H9 (cell line): Measurements from ENCODE around the gene MARCHF3. TPM values are rescaled to one million over a fixed set of nuclear protein-coding genes. Genes with fewer than 3 reads are reported as not detected.

Experiments
- DNase-seq: peaks from one replicate; pipeline ENCODE4 v3.0.0-alpha.2; 2017
- H2AFZ ChIP-seq: one replicate; pipeline ENCODE4 v1.6.1; 2013; ENCODE audit warnings: mild to moderate bottlenecking, low read length, control low read depth, moderate library complexity
- H2AK5ac ChIP-seq: 2 replicates; pipeline ENCODE4 v1.6.1; 2013; ENCODE audit warnings: low read length, control low read depth, mixed read lengths; ENCODE audit not compliant: insufficient read length
- H2BK120ac ChIP-seq: one replicate; pipeline ENCODE4 v1.6.1; 2013; ENCODE audit warnings: low read depth, mild to moderate bottlenecking, low read length, control low read depth, inconsistent platforms; ENCODE audit not compliant: poor library complexity, severe bottlenecking
- H2BK12ac ChIP-seq: 2 replicates; pipeline ENCODE4 v1.6.1; 2013; ENCODE audit warnings: low read length, control low read depth, mixed read lengths, low read depth; ENCODE audit not compliant: insufficient read length
- H2BK15ac ChIP-seq: 2 replicates; pipeline ENCODE4 v1.6.1; 2013; ENCODE audit warnings: low read depth, low read length, control low read depth
- H2BK20ac ChIP-seq: one replicate; pipeline ENCODE4 v1.6.1; 2013; ENCODE audit warnings: low read depth, mild to moderate bottlenecking, low read length, control low read depth, inconsistent platforms; ENCODE audit not compliant: poor library complexity, severe bottlenecking
- H2BK5ac ChIP-seq: 2 replicates; pipeline ENCODE4 v1.6.1; 2013; ENCODE audit warnings: low read length, control low read depth, mixed read lengths; ENCODE audit not compliant: insufficient read length
- H3K14ac ChIP-seq: 2 replicates; pipeline ENCODE4 v1.6.1; 2013; ENCODE audit warnings: low read length, control low read depth; ENCODE audit not compliant: insufficient read depth
- H3K18ac ChIP-seq: 2 replicates; pipeline ENCODE4 v1.6.1; 2013; ENCODE audit warnings: low read depth, mild to moderate bottlenecking, mixed read lengths, low read length, control low read depth; ENCODE audit not compliant: insufficient read length
- H3K23ac ChIP-seq: 2 replicates; pipeline ENCODE4 v1.6.1; 2013; ENCODE audit warnings: low read length, control low read depth, mixed read lengths, low read depth; ENCODE audit not compliant: insufficient read length
- H3K23me2 ChIP-seq: 2 replicates; pipeline ENCODE4 v1.6.1; 2013; ENCODE audit warnings: low read depth, mild to moderate bottlenecking, mixed read lengths, low read length, control low read depth; ENCODE audit not compliant: insufficient read length, poor library complexity, severe bottlenecking
- H3K27ac ChIP-seq: 2 replicates; pipeline ENCODE4 v1.5.1; 2013; ENCODE audit warnings: low read length, control low read depth, mixed read lengths, low read depth; ENCODE audit not compliant: insufficient read length
- H3K27me3 ChIP-seq: 2 replicates; pipeline ENCODE4 v1.6.1; 2013; ENCODE audit warnings: low read length, control low read depth, inconsistent platforms; ENCODE audit not compliant: insufficient read depth
- H3K4ac ChIP-seq: 2 replicates; pipeline ENCODE4 v1.6.1; 2013; ENCODE audit warnings: low read depth, mild to moderate bottlenecking, control low read depth, inconsistent platforms, low read length, moderate library complexity
- H3K4me1 ChIP-seq: 2 replicates; pipeline ENCODE4 v1.6.1; 2013; ENCODE audit warnings: low read length, control low read depth, inconsistent platforms; ENCODE audit not compliant: insufficient read depth
- H3K4me2 ChIP-seq: 2 replicates; pipeline ENCODE4 v1.6.1; 2013; ENCODE audit warnings: low read length, control low read depth, mixed read lengths; ENCODE audit not compliant: insufficient read length, insufficient read depth
- H3K56ac ChIP-seq: 2 replicates; pipeline ENCODE4 v1.6.1; 2013; ENCODE audit warnings: low read depth, mild to moderate bottlenecking, mixed read lengths, low read length, control low read depth; ENCODE audit not compliant: insufficient read length
- H3K79me1 ChIP-seq: 2 replicates; pipeline ENCODE4 v1.6.1; 2013; ENCODE audit warnings: low read depth, mild to moderate bottlenecking, moderate library complexity, low read length, control low read depth, inconsistent platforms; ENCODE audit not compliant: insufficient read depth, poor library complexity, severe bottlenecking
- H3K79me2 ChIP-seq: 2 replicates; pipeline ENCODE4 v1.6.1; 2013; ENCODE audit warnings: low read length, control low read depth, inconsistent platforms; ENCODE audit not compliant: insufficient read depth
- H3K9ac ChIP-seq: 2 replicates; pipeline ENCODE4 v1.6.1; 2013; ENCODE audit warnings: low read length, control low read depth, mixed read lengths; ENCODE audit not compliant: insufficient read length; ENCODE audit errors: extremely low read depth
- H3K9me3 ChIP-seq: one replicate; pipeline ENCODE4 v1.6.1; 2013; ENCODE audit warnings: low read depth, low read length, inconsistent platforms; ENCODE audit not compliant: control insufficient read depth
- H3T11ph ChIP-seq: one replicate; pipeline ENCODE4 v1.6.1; 2013; ENCODE audit warnings: mild to moderate bottlenecking, low read length, control low read depth, inconsistent platforms
- H4K20me1 ChIP-seq: one replicate; pipeline ENCODE4 v1.6.1; 2013; ENCODE audit not compliant: control insufficient read depth, insufficient read length, insufficient read depth
- H4K5ac ChIP-seq: 2 replicates; pipeline ENCODE4 v1.6.1; 2013; ENCODE audit warnings: low read depth, mild to moderate bottlenecking, mixed read lengths, low read length, control low read depth; ENCODE audit not compliant: insufficient read length
- H4K8ac ChIP-seq: replicated peaks from 2 replicates; pipeline ENCODE4 v1.6.1; 2013; ENCODE audit warnings: low read length, control low read depth, mixed read lengths, low read depth; ENCODE audit not compliant: insufficient read length
- H4K91ac ChIP-seq: 2 replicates; pipeline ENCODE4 v1.6.1; 2013; ENCODE audit warnings: low read depth, mild to moderate bottlenecking, moderate library complexity, mixed read lengths, low read length, control low read depth; ENCODE audit not compliant: insufficient read length
- H3K27ac Mint-ChIP-seq, 3 experiments: 2 replicates in 2 of 3; 3 replicates in 1 of 3; pipeline ENCODE4 v1.8.0; 2020 to 2021; ENCODE audit warnings: mixed read lengths in 3 of 3, mild to moderate bottlenecking in 1 of 3, moderate library complexity in 1 of 3
- H3K27me3 Mint-ChIP-seq: 2 replicates; pipeline ENCODE4 v1.8.0; 2021; ENCODE audit warnings: low read depth, mild to moderate bottlenecking, moderate library complexity, mixed read lengths
- H3K36me3 Mint-ChIP-seq, 3 experiments: 2 replicates in 2 of 3; 3 replicates in 1 of 3; pipeline ENCODE4 v1.8.0; 2020 to 2021; ENCODE audit warnings: low read depth in 3 of 3, mixed read lengths in 3 of 3; ENCODE audit not compliant: insufficient read depth in 1 of 3
- H3K4me1 Mint-ChIP-seq, 2 experiments: 2 replicates each; pipeline ENCODE4 v1.8.0; 2020; ENCODE audit warnings: mixed read lengths in 2 of 2
- H3K4me3 Mint-ChIP-seq, 2 experiments: 2 replicates in 1 of 2; 3 replicates in 1 of 2; pipeline ENCODE4 v1.8.0; 2020 to 2021; ENCODE audit warnings: mild to moderate bottlenecking in 2 of 2, mixed read lengths in 2 of 2, moderate library complexity in 1 of 2
- H3K9me3 Mint-ChIP-seq, 2 experiments: 2 replicates in 1 of 2; 3 replicates in 1 of 2; pipeline ENCODE4 v1.8.0; 2020; ENCODE audit warnings: mild to moderate bottlenecking in 2 of 2, mixed read lengths in 2 of 2, moderate library complexity in 1 of 2
- CTCF ChIP-seq: fragments of 200-600 bp; sonication (generic); conservative IDR thresholded peaks from 3 replicates; pipeline ENCODE4 v1.8.0; 2021; ENCODE audit warnings: antibody characterized with exemption, mild to moderate bottlenecking
- WGBS: extraction: QIAGEN DNeasy Blood & Tissue Kit; methylation state at CpG from one replicate; pipeline ENCODE4 v1.1.7; 2013; ENCODE audit warnings: missing lambda C conversion rate, low lambda C conversion rate, mixed read lengths; ENCODE audit not compliant: insufficient read length; ENCODE audit errors: extremely low coverage; 5-methylcytosine and 5-hydroxymethylcytosine counted together
- total RNA-seq: library from RNA; stranded (reverse); gene quantifications from 2 replicates; pipeline ENCODE4 v1.2.1, GENCODE V29; 2021

Gene MARCHF3
- total RNA-seq, 1 experiment from 2014 or later = 17.7 TPM

- no peak overlapping the region for H3T11ph ChIP-seq
- H3K14ac ChIP-seq = no peak overlapping the region
- H3K9ac ChIP-seq = no peak overlapping the region
- no peak overlapping the region for H2AFZ ChIP-seq
- no peak overlapping the region for H3K4ac ChIP-seq
- no peak overlapping the region for H2BK12ac ChIP-seq
- H3K23ac ChIP-seq = no peak overlapping the region
- no peak overlapping the region for H3K27ac ChIP-seq
- H3K27ac Mint-ChIP-seq = peak overlapping the region in 2 of 3 experiments; percentile 28 to 76; a peak in 3 of 7 replicates
- H2BK120ac ChIP-seq = no peak overlapping the region
- no peak overlapping the region for H4K91ac ChIP-seq
- H3K36me3 Mint-ChIP-seq = peaks cover 2 to 14% (median 3%) of the 10 kb centered on the region in 3 experiments; a peak in 5 of 7 replicates
- no peaks in the 10 kb centered on the region for H3K79me1 ChIP-seq
- no peak overlapping the region for H3K4me2 ChIP-seq
- H3K9me3 Mint-ChIP-seq = no peaks in the 10 kb centered on the region
- H4K5ac ChIP-seq = no peak overlapping the region
- H2AK5ac ChIP-seq = no peak overlapping the region
- H3K56ac ChIP-seq = no peak overlapping the region
- no peak overlapping the region for H2BK15ac ChIP-seq
- H2BK20ac ChIP-seq = no peak overlapping the region
- H2BK5ac ChIP-seq = no peak overlapping the region
- no peaks in the 10 kb centered on the region for H4K20me1 ChIP-seq
- peaks cover 2% of the 10 kb centered on the region; the same call in 1 of the 2 replicates for H3K27me3 Mint-ChIP-seq
- no CpG with 5 or more reads among the region's 11 CpGs for WGBS
- H4K8ac ChIP-seq = no peak overlapping the region
- H3K23me2 ChIP-seq = peaks cover 4% of the 10 kb centered on the region
- DNase-seq = no peak
- H3K9me3 ChIP-seq = no peaks in the 10 kb centered on the region
- H3K27me3 ChIP-seq = no peaks in the 10 kb centered on the region
- no peaks in the 10 kb centered on the region for H3K79me2 ChIP-seq
- H3K4me3 Mint-ChIP-seq = no peak overlapping the region; a peak in 1 of 5 replicates
- H3K4me1 Mint-ChIP-seq = peaks cover 29 to 36% of the 10 kb centered on the region in 2 experiments
- peaks cover 6% of the 10 kb centered on the region; the same call in 1 of the 2 replicates for H3K4me1 ChIP-seq
- TF ChIP-seq CTCF = no peak
- no peak overlapping the region for H3K18ac ChIP-seq
Measured at GRCh38 chr5:126872561-126873354, 157.6 kb downstream of the MARCHF3 start.
